ENCODE measurements around the gene BIN2. TPM values are rescaled to one million over a fixed set of nuclear protein-coding genes. Genes with fewer than 3 reads are reported as not detected.
"Not testable (repeated sequence)": the region's sequence is repeated elsewhere in the genome, so short reads cannot be mapped to it uniquely, and the experiment has no call there.

Gene BIN2
- total RNA-seq, 4 donors from 2014 or later = 1.3 to 3.0 (median 2.5) TPM

DNA sequence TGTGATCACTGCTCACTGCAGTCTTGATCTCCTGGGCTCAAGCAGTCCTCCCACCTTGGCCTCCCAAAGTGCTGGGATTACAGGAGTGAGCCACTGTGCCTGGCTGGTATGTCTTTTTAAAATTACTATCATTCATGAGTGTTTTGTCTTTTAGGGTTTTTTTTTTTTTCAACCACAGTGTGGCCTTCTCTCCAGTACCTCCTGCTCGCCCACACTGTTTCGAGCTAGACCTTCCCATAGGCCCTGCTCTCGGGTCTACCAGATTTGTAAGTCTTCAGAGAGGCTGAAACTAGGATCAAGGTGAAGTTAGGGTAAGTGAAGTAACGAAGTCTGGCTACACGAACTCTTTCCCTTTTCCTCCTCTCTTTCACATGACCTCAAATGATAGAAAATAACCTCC is 1.5 kb downstream of the BIN2 start:
- Histone ChIP-seq H3K4me3 (replicated peaks in 1 of 3) (no peak overlapping the region), H3K9me3 (no peaks in the 10 kb centered on the region), H3K36me3 (no peaks in the 10 kb centered on the region), H3K27ac (no peak overlapping the region), H3K4me1 (peaks cover 0 to 18% of the 10 kb centered on the region in 2 donors), H3K27me3 (no peaks in the 10 kb centered on the region)
- no peak for DNase-seq
- intact Hi-C loops (cut with DNase I) = no loop called here
- TF ChIP-seq, protein P1, sequence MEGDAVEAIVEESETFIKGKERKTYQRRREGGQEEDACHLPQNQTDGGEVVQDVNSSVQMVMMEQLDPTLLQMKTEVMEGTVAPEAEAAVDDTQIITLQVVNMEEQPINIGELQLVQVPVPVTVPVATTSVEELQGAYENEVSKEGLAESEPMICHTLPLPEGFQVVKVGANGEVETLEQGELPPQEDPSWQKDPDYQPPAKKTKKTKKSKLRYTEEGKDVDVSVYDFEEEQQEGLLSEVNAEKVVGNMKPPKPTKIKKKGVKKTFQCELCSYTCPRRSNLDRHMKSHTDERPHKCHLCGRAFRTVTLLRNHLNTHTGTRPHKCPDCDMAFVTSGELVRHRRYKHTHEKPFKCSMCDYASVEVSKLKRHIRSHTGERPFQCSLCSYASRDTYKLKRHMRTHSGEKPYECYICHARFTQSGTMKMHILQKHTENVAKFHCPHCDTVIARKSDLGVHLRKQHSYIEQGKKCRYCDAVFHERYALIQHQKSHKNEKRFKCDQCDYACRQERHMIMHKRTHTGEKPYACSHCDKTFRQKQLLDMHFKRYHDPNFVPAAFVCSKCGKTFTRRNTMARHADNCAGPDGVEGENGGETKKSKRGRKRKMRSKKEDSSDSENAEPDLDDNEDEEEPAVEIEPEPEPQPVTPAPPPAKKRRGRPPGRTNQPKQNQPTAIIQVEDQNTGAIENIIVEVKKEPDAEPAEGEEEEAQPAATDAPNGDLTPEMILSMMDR (IDR thresholded peaks at IDR 0.05) = no peak
- TF ChIP-seq POLR2A (IDR thresholded peaks at IDR 0.05) = no peak
- 87 to 92% methylated on average over 5 of the region's 5 CpGs for WGBS, 2 donors

DNA sequence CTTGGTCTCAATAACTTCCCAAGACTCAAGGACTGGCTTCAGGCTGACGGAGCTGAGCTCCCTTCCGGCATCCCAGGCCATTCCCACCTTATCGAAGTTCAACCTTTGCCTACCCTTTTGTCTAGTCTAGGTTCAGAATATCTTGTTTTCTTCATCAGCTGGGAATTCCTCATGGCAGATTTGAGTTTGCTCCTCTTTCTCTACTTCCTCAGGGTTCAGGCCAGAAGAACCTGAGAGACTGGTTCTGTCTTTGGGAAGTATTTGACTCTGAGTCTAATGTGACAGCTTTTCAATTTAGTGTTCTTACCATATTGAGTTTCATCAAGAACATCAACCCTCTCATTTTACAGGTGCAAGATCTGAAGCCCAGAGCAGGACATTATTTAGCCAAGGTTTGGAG is 2.1 kb downstream of the BIN2 start:
- Histone ChIP-seq H3K27me3 (no peaks in the 10 kb centered on the region), H3K4me3 (replicated peaks in 1 of 3) (no peak overlapping the region), H3K4me1 (peaks cover 0 to 18% of the 10 kb centered on the region in 2 donors), H3K27ac (no peak overlapping the region), H3K9me3 (no peaks in the 10 kb centered on the region), H3K36me3 (no peaks in the 10 kb centered on the region)
- 93 to 97% methylated on average over 3 of the region's 3 CpGs for WGBS, 2 donors
- no peak for DNase-seq
- TF ChIP-seq, protein P1 (IDR thresholded peaks at IDR 0.05) = no peak
- TF ChIP-seq POLR2A (IDR thresholded peaks at IDR 0.05) = no peak
- intact Hi-C loops (cut with DNase I) = no loop called here

- TF ChIP-seq POLR2A (IDR thresholded peaks at IDR 0.05) = no peak
- TF ChIP-seq, protein P1 (IDR thresholded peaks at IDR 0.05) = no peak
- H3K9me3 ChIP-seq = no peaks in the 10 kb centered on the region
- no peak overlapping the region for H3K4me3 ChIP-seq (replicated peaks in 1 of 3)
- 50 to 55% methylated on average over 3 of the region's 3 CpGs for WGBS, 2 donors
- H3K4me1 ChIP-seq = peaks cover 0 to 12% of the 10 kb centered on the region in 2 donors
- no peak overlapping the region for H3K27ac ChIP-seq
- no peaks in the 10 kb centered on the region for H3K27me3 ChIP-seq
- no peak for DNase-seq
- no peaks in the 10 kb centered on the region for H3K36me3 ChIP-seq
- intact Hi-C loops (cut with DNase I) = no loop called here
Measured at GRCh38 chr12:51320695-51321320, 3.2 kb downstream of the BIN2 start.

GRCh38 chr12:51320311-51320694 is 3.7 kb downstream of the BIN2 start:
- Histone ChIP-seq H3K4me1 (peaks cover 0 to 12% of the 10 kb centered on the region in 2 donors), H3K27me3 (no peaks in the 10 kb centered on the region), H3K4me3 (replicated peaks in 1 of 3) (no peak overlapping the region), H3K9me3 (no peaks in the 10 kb centered on the region), H3K36me3 (no peaks in the 10 kb centered on the region), H3K27ac (no peak overlapping the region)
- WGBS, 2 donors = 74 to 88% methylated on average over 4 of the region's 4 CpGs
- intact Hi-C loops (cut with DNase I) = no loop called here
- DNase-seq = no peak
- TF ChIP-seq, protein P1 (IDR thresholded peaks at IDR 0.05) = no peak
- TF ChIP-seq POLR2A (IDR thresholded peaks at IDR 0.05) = no peak

DNA sequence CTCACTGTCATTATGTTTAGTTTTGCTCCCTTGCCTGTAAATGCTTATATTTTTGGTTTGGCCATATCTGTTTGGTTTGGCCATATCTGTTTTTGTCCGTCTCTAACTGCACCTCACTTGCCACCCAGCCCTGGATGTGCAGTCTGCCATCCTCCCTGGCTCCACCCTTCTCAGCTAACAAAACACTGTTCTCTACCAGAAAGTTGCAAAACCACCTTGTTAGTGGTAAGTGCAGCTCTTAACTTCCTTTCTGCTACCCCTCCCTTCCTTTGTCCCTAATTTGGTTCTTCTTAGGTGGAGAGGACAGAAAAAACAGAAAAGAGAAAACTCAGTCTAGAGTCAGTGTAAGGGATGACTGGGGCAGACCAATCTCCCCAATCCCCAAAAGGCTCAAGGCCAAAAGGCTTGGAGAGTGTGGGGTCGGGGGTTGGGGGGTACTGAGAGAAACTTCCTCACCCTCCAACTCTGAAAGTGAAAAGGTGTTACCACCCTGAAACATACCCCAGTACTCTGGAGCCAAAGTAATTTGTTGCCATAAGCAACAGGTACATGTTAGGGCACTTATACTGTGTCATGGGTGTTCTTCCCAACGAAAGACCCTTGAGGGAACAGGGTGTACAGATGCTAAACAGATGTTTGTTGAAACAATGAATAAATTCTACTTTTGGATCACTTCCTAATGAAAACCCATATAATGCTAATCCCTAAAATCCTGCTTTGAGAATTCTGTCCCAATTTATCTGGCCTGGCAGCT is 5.0 kb downstream of the BIN2 start:
- intact Hi-C loops (cut with DNase I) = no loop called here
- no peaks in the 10 kb centered on the region for H3K36me3 ChIP-seq
- DNase-seq = peak; percentile 40 to 55
- H3K4me1 ChIP-seq = peaks cover 0 to 12% of the 10 kb centered on the region in 2 donors
- no peak overlapping the region for H3K4me3 ChIP-seq (replicated peaks in 1 of 3)
- TF ChIP-seq, protein P1 (IDR thresholded peaks at IDR 0.05) = no peak
- H3K27ac ChIP-seq = no peak overlapping the region
- no peaks in the 10 kb centered on the region for H3K9me3 ChIP-seq
- WGBS, 2 donors = 29 to 37% methylated on average over 3 of the region's 3 CpGs
- no peaks in the 10 kb centered on the region for H3K27me3 ChIP-seq

DNA sequence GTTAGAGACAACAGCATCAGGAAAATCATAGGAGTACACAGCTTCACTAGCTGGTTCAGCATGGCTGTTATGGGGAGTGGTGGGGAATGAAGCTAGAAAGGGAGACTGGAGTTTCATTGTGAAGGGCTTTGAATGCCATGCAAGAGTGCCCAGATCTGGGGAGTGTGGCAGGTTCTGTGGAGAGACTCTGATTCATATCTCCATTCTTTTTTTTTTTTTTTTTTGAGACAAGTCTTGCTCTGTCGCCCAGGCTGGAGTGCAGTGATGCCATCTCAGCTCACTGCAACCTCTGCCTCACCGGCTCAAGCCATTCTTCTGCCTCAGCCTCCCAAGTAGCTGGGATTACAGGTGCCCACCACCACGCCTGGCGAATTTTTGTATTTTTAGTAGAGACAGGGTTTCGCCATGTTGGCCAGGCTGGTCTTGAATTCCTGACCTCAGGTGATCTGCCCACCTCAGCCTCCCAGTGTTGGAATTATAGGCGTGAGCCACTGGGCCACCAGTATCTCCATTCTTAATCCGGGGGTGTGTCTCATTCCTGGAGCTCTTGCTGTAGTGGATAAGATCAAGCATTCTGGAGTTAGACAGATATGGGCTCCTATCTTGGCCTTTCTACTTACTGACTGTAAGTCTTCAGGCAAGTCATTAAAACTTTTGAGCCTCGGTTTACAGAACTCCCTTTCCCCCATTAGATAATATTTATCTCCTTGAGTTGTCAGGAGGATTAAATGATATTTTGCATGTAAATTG is 5.7 kb downstream of the BIN2 start:
- H3K9me3 ChIP-seq; H3K27me3 ChIP-seq; H3K4me3 ChIP-seq (replicated peaks in 1 of 3); intact Hi-C loops (cut with DNase I); H3K27ac ChIP-seq; DNase-seq; H3K36me3 ChIP-seq: not testable (repeated sequence)
- 80 to 89% methylated on average over 8 of the region's 8 CpGs for WGBS, 2 donors
- peaks cover 0 to 12% of the 10 kb centered on the region in 2 donors for H3K4me1 ChIP-seq
